Neutrophil (primary cell): ENCODE data around the gene DPF3.

Experiments
- H3K27ac ChIP-seq: fragments of 200-600 bp; sonication (generic); 2 replicates; pipeline ENCODE4 v1.5.1; 2016; ENCODE audit warnings: mild to moderate bottlenecking, moderate library complexity
- H3K27me3 ChIP-seq: fragments of 200-600 bp; sonication (generic); 2 replicates; pipeline ENCODE4 v1.6.0; 2016; ENCODE audit warnings: mild to moderate bottlenecking
- H3K36me3 ChIP-seq: fragments of 200-600 bp; sonication (generic); 2 replicates; pipeline ENCODE4 v1.5.1; 2017
- H3K4me1 ChIP-seq, 2 experiments: fragments of 200-600 bp in 1 of 2; sonication (generic) in 1 of 2; 1 replicate in 1 of 2; 2 replicates in 1 of 2; pipeline versions ENCODE4 v1.5.1 to v1.6.1; 2013 to 2016; ENCODE audit warnings: low read depth in 1 of 2, low read length in 1 of 2, mild to moderate bottlenecking in 1 of 2, moderate library complexity in 1 of 2; ENCODE audit not compliant: control insufficient read depth in 1 of 2, insufficient read depth in 1 of 2
- H3K4me3 ChIP-seq, 2 experiments: fragments of 200-600 bp in 1 of 2; sonication (generic) in 1 of 2; 1 replicate in 1 of 2; 2 replicates in 1 of 2; pipeline ENCODE4 v1.5.1; 2013 to 2016; ENCODE audit warnings: low read depth in 1 of 2, low read length in 1 of 2, mild to moderate bottlenecking in 1 of 2, moderate library complexity in 1 of 2
- H3K9me3 ChIP-seq: fragments of 200-600 bp; sonication (generic); 2 replicates; pipeline ENCODE4 v1.5.1; 2016
- TF ChIP-seq, protein P1 (sequence below): fragments of 200-600 bp; sonication (generic); IDR thresholded peaks from 2 replicates; pipeline ENCODE4 v1.5.1; 2016; ENCODE audit warnings: antibody characterized with exemption

The DPF3 gene

DNA sequence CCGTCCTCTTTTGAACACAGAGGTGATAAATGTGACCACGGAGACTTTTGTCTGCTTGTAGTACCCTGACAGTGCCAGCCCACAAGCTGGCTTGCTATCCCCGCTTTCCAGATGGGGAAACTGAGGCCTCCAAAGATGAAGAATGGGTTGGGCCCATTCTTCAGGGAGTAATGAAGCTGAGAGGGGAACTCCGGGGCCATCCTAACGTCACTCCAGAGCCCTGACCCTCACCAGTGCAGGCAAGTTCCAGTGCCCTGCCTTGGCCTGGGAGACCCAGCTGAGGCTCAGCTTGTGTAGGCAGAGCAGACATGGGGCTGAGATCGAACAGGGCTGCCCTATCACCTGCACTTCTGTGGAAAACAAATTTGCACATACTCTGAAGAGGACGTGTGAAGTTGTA is 277.1 kb downstream of the DPF3 start:
- Histone ChIP-seq H3K4me3 (no peak overlapping the region), H3K27ac (no peak overlapping the region), H3K9me3 (no peaks in the 10 kb centered on the region), H3K36me3 (no peaks in the 10 kb centered on the region), H3K27me3 (no peaks in the 10 kb centered on the region), H3K4me1 (no peaks in the 10 kb centered on the region)
- TF ChIP-seq, protein P1, sequence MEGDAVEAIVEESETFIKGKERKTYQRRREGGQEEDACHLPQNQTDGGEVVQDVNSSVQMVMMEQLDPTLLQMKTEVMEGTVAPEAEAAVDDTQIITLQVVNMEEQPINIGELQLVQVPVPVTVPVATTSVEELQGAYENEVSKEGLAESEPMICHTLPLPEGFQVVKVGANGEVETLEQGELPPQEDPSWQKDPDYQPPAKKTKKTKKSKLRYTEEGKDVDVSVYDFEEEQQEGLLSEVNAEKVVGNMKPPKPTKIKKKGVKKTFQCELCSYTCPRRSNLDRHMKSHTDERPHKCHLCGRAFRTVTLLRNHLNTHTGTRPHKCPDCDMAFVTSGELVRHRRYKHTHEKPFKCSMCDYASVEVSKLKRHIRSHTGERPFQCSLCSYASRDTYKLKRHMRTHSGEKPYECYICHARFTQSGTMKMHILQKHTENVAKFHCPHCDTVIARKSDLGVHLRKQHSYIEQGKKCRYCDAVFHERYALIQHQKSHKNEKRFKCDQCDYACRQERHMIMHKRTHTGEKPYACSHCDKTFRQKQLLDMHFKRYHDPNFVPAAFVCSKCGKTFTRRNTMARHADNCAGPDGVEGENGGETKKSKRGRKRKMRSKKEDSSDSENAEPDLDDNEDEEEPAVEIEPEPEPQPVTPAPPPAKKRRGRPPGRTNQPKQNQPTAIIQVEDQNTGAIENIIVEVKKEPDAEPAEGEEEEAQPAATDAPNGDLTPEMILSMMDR, result no peak

DNA sequence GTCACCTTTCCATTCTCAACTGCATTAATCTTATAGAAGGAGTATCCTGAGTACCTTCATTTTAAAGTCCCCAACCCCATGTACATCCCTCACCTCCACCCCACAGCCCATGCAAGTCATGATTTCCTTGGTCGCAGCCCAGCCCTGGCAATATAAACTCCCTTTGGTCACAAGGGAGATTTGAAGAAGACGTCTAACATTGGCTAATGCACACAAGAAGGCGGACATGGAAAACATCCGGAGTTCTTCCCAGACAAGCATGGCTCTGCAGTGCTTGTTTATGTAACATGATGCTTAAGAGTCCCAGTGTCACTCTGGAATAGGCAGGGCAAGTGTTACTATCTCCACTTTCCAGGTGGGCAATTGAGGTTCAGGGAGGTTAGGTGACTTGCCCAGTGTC is 277.6 kb downstream of the DPF3 start:
- no peak overlapping the region for H3K27ac ChIP-seq
- TF ChIP-seq, protein P1, result no peak

GRCh38 chr14:72615451-72616121 is 278.3 kb downstream of the DPF3 start:
- Histone ChIP-seq H3K27ac (no peak overlapping the region), H3K4me1 (no peaks in the 10 kb centered on the region), H3K27me3 (no peaks in the 10 kb centered on the region)

More for the DNA sequence above, 277.6 kb downstream of the DPF3 start:
- no peaks in the 10 kb centered on the region for H3K36me3 ChIP-seq
- H3K4me1 ChIP-seq, result no peaks in the 10 kb centered on the region
- no peaks in the 10 kb centered on the region for H3K27me3 ChIP-seq
- H3K4me3 ChIP-seq, result no peak overlapping the region
- H3K9me3 ChIP-seq, result no peaks in the 10 kb centered on the region

GRCh38 chr14:72614891-72615415 is 278.9 kb downstream of the DPF3 start:
- Histone ChIP-seq H3K27me3 (no peaks in the 10 kb centered on the region), H3K4me3 (no peak overlapping the region), H3K36me3 (no peaks in the 10 kb centered on the region), H3K9me3 (no peaks in the 10 kb centered on the region), H3K4me1 (no peaks in the 10 kb centered on the region), H3K27ac (no peak overlapping the region)
- TF ChIP-seq, protein P1, result no peak

More at GRCh38 chr14:72615451-72616121, 278.3 kb downstream of the DPF3 start:
- TF ChIP-seq, protein P1, result no peak
- no peak overlapping the region for H3K4me3 ChIP-seq
- H3K9me3 ChIP-seq, result no peaks in the 10 kb centered on the region
- H3K36me3 ChIP-seq, result no peaks in the 10 kb centered on the region

DNA sequence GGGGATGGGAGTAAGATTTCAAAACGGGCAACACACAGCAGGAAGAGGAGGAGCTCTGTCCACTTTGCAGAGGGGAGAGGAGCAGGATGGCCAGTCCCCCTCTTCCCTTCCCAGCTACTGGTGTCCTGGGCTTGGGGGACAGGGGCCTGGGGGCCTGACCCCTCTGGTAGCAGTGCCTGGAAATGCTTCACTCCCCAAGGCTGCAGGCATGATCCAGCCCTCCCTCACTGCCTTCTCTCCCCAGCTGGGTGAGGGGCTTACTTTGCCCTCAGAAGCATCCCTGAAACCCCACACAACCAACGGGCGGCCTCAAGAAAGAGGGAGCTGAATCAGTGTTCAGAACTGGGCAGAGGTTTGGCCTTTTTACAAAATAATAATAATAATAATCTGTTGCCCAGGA is 279.5 kb downstream of the DPF3 start:
- Histone ChIP-seq H3K27me3 (no peaks in the 10 kb centered on the region), H3K4me3 (no peak overlapping the region), H3K36me3 (no peaks in the 10 kb centered on the region), H3K27ac (no peak overlapping the region), H3K4me1 (no peaks in the 10 kb centered on the region), H3K9me3 (no peaks in the 10 kb centered on the region)
- TF ChIP-seq, protein P1, result no peak
